HPDE6-E6E7 (cell line): ENCODE data around the gene CACNA2D2.
"Not testable (repeated sequence)": the region's sequence is repeated elsewhere in the genome, so short reads cannot be mapped to it uniquely, and the experiment has no call there.

ENCODE experiments used
- DNase-seq: peaks from one replicate; pipeline ENCODE4 v3.0.0; 2011; ENCODE audit warnings: missing footprints; ENCODE audit errors: extremely low spot score

CACNA2D2 gene

GRCh38 chr3:50530001-50530970, 26.9 kb upstream of the CACNA2D2 start:
- DNase-seq: no peak

- DNase-seq: peak; percentile 55
These were observed 22.6 kb upstream of the CACNA2D2 start for GRCh38 chr3:50525987-50526386.

GRCh38 chr3:50525191-50525910, 21.9 kb upstream of the CACNA2D2 start:
- no peak for DNase-seq

GRCh38 chr3:50524746-50525145, 21.3 kb upstream of the CACNA2D2 start:
- no peak for DNase-seq

- no peak for DNase-seq
These were observed 19.9 kb upstream of the CACNA2D2 start for GRCh38 chr3:50523279-50523811.

- DNase-seq: no peak
These were observed 18.1 kb upstream of the CACNA2D2 start for GRCh38 chr3:50521572-50521971.

GRCh38 chr3:50520849-50521248, 17.4 kb upstream of the CACNA2D2 start:
- DNase-seq: no peak

- peak; percentile 16 for DNase-seq
These were observed 16.1 kb upstream of the CACNA2D2 start for GRCh38 chr3:50519471-50520089.

GRCh38 chr3:50518436-50518835, 15.0 kb upstream of the CACNA2D2 start:
- no peak for DNase-seq

GRCh38 chr3:50517721-50518206, 14.3 kb upstream of the CACNA2D2 start:
- no peak for DNase-seq

- DNase-seq: no peak
These were observed 13.0 kb upstream of the CACNA2D2 start for GRCh38 chr3:50516440-50516871.

- no peak for DNase-seq
These were observed 12.4 kb upstream of the CACNA2D2 start for GRCh38 chr3:50515565-50516439.

GRCh38 chr3:50512908-50513307, 9.5 kb upstream of the CACNA2D2 start:
- not testable (repeated sequence) for DNase-seq

- no peak for DNase-seq
These were observed 8.7 kb upstream of the CACNA2D2 start for GRCh38 chr3:50512131-50512530.

- DNase-seq: no peak
These were observed 6.9 kb upstream of the CACNA2D2 start for GRCh38 chr3:50510325-50510724.

- no peak for DNase-seq
These were observed 6.3 kb upstream of the CACNA2D2 start for GRCh38 chr3:50509715-50510114.

- DNase-seq: no peak
These were observed 5.4 kb upstream of the CACNA2D2 start for GRCh38 chr3:50508821-50509220.

- DNase-seq: no peak
These were observed 2.7 kb upstream of the CACNA2D2 start for GRCh38 chr3:50506169-50506568.

GRCh38 chr3:50504681-50505080, 1.2 kb upstream of the CACNA2D2 start:
- DNase-seq: no peak

- no peak for DNase-seq
These were observed 630 bp downstream of the CACNA2D2 start for GRCh38 chr3:50502584-50503423.
